HEK293T (cell line): ENCODE measurements around the gene RPUSD3.

Source experiments
- BHLHE40 ChIP-seq: fragments of 450-650 bp; IDR thresholded peaks from 2 replicates; pipeline ENCODE4 v1.6.1; 2016; ENCODE audit warnings: mild to moderate bottlenecking, moderate library complexity, borderline replicate concordance
- TARDBP ChIP-seq: fragments of 450-650 bp; IDR thresholded peaks from 2 replicates; pipeline ENCODE4 v1.6.1; 2016

DNA sequence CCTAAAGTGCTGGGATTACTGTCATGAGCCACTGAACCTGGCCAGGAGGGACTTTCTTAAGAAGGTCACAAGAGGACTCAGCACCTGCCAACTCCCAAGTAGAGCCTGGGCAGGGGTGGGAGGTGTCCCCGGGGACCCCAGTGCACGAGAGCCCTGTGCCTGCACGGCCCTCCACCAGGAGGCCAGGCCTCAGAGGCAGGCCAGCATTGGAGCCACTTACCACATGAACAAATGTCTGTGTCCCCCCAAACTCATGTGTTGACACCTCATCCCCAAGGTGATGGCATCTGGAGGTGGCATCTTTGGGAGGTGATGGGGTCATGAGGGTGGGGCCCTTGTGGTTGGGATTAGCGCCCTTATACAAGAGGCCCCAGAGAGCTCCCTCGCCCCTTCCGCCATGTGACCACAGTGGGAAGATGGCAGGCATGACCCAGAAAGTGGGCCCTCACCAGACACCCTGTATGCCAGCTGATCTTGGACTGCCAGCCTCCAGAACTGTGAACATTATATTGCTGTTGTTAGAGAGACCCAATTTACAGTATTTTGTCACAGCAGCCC, 3.2 kb upstream of the RPUSD3 start:
- no peak for TF ChIP-seq TARDBP
- TF ChIP-seq BHLHE40: no peak
